Smooth muscle cell (in vitro differentiated cells): ENCODE results near the gene PTPN22. TPM values are rescaled to one million over a fixed set of nuclear protein-coding genes. Genes with fewer than 3 reads are reported as not detected.

Experiments used
- DNase-seq: peaks from one replicate; lab custom pipeline; 2025; ENCODE audit not compliant: unreplicated experiment; lab: John Stamatoyannopoulos, UW
- H2AFZ ChIP-seq: fragments of 200-600 bp; sonication (generic); 2 replicates; pipeline ENCODE4 v1.6.0; 2016; ENCODE audit warnings: antibody characterized with exemption, low read depth, mild to moderate bottlenecking
- H3F3A ChIP-seq: fragments of 200-600 bp; sonication (generic); 2 replicates; pipeline ENCODE4 v1.6.0; 2017; ENCODE audit warnings: antibody characterized with exemption, low read depth
- H3K27ac ChIP-seq: fragments of 200-600 bp; sonication (generic); 2 replicates; pipeline ENCODE4 v1.5.1; 2016; ENCODE audit warnings: low read depth, mild to moderate bottlenecking
- H3K27me3 ChIP-seq: fragments of 200-600 bp; sonication (generic); 2 replicates; pipeline ENCODE4 v1.6.1; 2016; ENCODE audit warnings: low read depth, mild to moderate bottlenecking
- H3K36me3 ChIP-seq: fragments of 200-600 bp; sonication (generic); 2 replicates; pipeline ENCODE4 v1.5.1; 2016; ENCODE audit warnings: low read depth
- H3K4me1 ChIP-seq: fragments of 200-600 bp; sonication (generic); 2 replicates; pipeline ENCODE4 v1.5.1; 2016; ENCODE audit warnings: low read depth
- H3K4me2 ChIP-seq: fragments of 200-600 bp; sonication (generic); 2 replicates; pipeline ENCODE4 v1.6.0; 2016; ENCODE audit warnings: mild to moderate bottlenecking
- H3K4me3 ChIP-seq: fragments of 200-600 bp; sonication (generic); 2 replicates; pipeline ENCODE4 v1.5.1; 2016; ENCODE audit warnings: mild to moderate bottlenecking
- H3K79me2 ChIP-seq: fragments of 200-600 bp; sonication (generic); 2 replicates; pipeline ENCODE4 v1.6.0; 2016; ENCODE audit warnings: low read depth, mild to moderate bottlenecking
- H3K9ac ChIP-seq: fragments of 200-600 bp; sonication (generic); 2 replicates; pipeline ENCODE4 v1.6.0; 2016; ENCODE audit warnings: low read depth
- H3K9me3 ChIP-seq: fragments of 200-600 bp; sonication (generic); replicated peaks from 2 replicates; pipeline ENCODE4 v1.5.1; 2016; ENCODE audit warnings: low read depth
- H4K20me1 ChIP-seq: fragments of 200-600 bp; sonication (generic); 2 replicates; pipeline ENCODE4 v1.6.0; 2016; ENCODE audit warnings: low read depth
- CTCF ChIP-seq: fragments of 200-600 bp; sonication (generic); IDR thresholded peaks from 2 replicates; pipeline ENCODE4 v1.5.1; 2017; ENCODE audit warnings: borderline replicate concordance, mild to moderate bottlenecking, antibody characterized with exemption; ENCODE audit not compliant: insufficient read depth, poor library complexity, severe bottlenecking
- WGBS: methylation state at CpG from one replicate; pipeline ENCODE4 v1.1.7; 2016; ENCODE audit warnings: low lambda C conversion rate; 5-methylcytosine and 5-hydroxymethylcytosine counted together
- polyA plus RNA-seq: library from polyadenylated mRNA; unstranded; fragments of >200 nt; fragmentation: Nextera tagmentation; extraction: Ambion mirVana; gene quantifications from 2 replicates; pipeline ENCODE4 v1.2.1, GENCODE V29; 2016
- total RNA-seq: library from RNA; depleted of rRNA; stranded (reverse); fragments of >200 nt; gene quantifications from 2 replicates; pipeline ENCODE4 v1.2.3, GENCODE V29; 2014

The PTPN22 gene
- total and polyA plus RNA-seq, 2 experiments from 2014 or later = not detected

- no peaks in the 10 kb centered on the region for H3F3A ChIP-seq
- H3K9ac ChIP-seq = no peak overlapping the region
- H4K20me1 ChIP-seq = no peaks in the 10 kb centered on the region
- WGBS = 99% methylated on average over 2 of the region's 2 CpGs
- no peak overlapping the region for H3K4me2 ChIP-seq
- no peaks in the 10 kb centered on the region for H3K4me1 ChIP-seq
- no peak overlapping the region for H3K4me3 ChIP-seq
- no peak overlapping the region for H2AFZ ChIP-seq
- DNase-seq = no peak
- no peak overlapping the region for H3K27ac ChIP-seq
- no peak for TF ChIP-seq CTCF
- H3K36me3 ChIP-seq = no peaks in the 10 kb centered on the region
- H3K9me3 ChIP-seq = no peaks in the 10 kb centered on the region
- peaks cover 17% of the 10 kb centered on the region for H3K27me3 ChIP-seq
- H3K79me2 ChIP-seq = no peaks in the 10 kb centered on the region
Measured at GRCh38 chr1:113834716-113835115, 36.8 kb downstream of the PTPN22 start.

GRCh38 chr1:113830039-113830438, 41.5 kb downstream of the PTPN22 start:
- H3K4me2 ChIP-seq = no peak overlapping the region
- no peaks in the 10 kb centered on the region for H3K79me2 ChIP-seq
- no peak overlapping the region for H3K27ac ChIP-seq
- H3K27me3 ChIP-seq = peaks cover 17% of the 10 kb centered on the region
- 52% methylated on average over 3 of the region's 3 CpGs for WGBS
- H2AFZ ChIP-seq = no peak overlapping the region
- H3K4me1 ChIP-seq = no peaks in the 10 kb centered on the region
- no peak for TF ChIP-seq CTCF
- no peaks in the 10 kb centered on the region for H3K36me3 ChIP-seq
- no peak overlapping the region for H3K4me3 ChIP-seq
- no peak overlapping the region for H3K9ac ChIP-seq
- no peaks in the 10 kb centered on the region for H4K20me1 ChIP-seq
- H3F3A ChIP-seq = no peaks in the 10 kb centered on the region
- DNase-seq = no peak
- no peaks in the 10 kb centered on the region for H3K9me3 ChIP-seq

GRCh38 chr1:113821916-113822315, 49.6 kb downstream of the PTPN22 start:
- no peak for DNase-seq
- Histone ChIP-seq H3K9me3 (no peaks in the 10 kb centered on the region), H4K20me1 (no peaks in the 10 kb centered on the region), H3K27me3 (no peaks in the 10 kb centered on the region), H3K27ac (no peak overlapping the region), H3K79me2 (no peaks in the 10 kb centered on the region), H3K4me2 (no peak overlapping the region), H2AFZ (no peak overlapping the region), H3K9ac (no peak overlapping the region), H3K4me3 (no peak overlapping the region), H3K4me1 (no peaks in the 10 kb centered on the region), H3F3A (no peaks in the 10 kb centered on the region), H3K36me3 (no peaks in the 10 kb centered on the region)
- no peak for TF ChIP-seq CTCF
- 77% methylated on average over 1 of the region's 1 CpG for WGBS

GRCh38 chr1:113818578-113818977, 52.9 kb downstream of the PTPN22 start:
- no peak overlapping the region for H3K27ac ChIP-seq
- DNase-seq = no peak
- 86% methylated on average over 2 of the region's 2 CpGs for WGBS
- no peak overlapping the region for H2AFZ ChIP-seq
- no peak overlapping the region for H3K4me2 ChIP-seq
- no peaks in the 10 kb centered on the region for H3K4me1 ChIP-seq
- H3K27me3 ChIP-seq = no peaks in the 10 kb centered on the region
- TF ChIP-seq CTCF = no peak
- no peaks in the 10 kb centered on the region for H3K79me2 ChIP-seq
- no peak overlapping the region for H3K4me3 ChIP-seq
- H3K36me3 ChIP-seq = no peaks in the 10 kb centered on the region
- H3F3A ChIP-seq = no peaks in the 10 kb centered on the region
- H4K20me1 ChIP-seq = no peaks in the 10 kb centered on the region
- H3K9ac ChIP-seq = no peak overlapping the region
- H3K9me3 ChIP-seq = no peaks in the 10 kb centered on the region
